H9 (cell line): ENCODE measurements around the gene PTPRK. TPM values are rescaled to one million over a fixed set of nuclear protein-coding genes. Genes with fewer than 3 reads are reported as not detected.

ENCODE experiments used
- DNase-seq: peaks from one replicate; pipeline ENCODE4 v3.0.0-alpha.2; 2017
- H2AFZ ChIP-seq: one replicate; pipeline ENCODE4 v1.6.1; 2013; ENCODE audit warnings: mild to moderate bottlenecking, low read length, control low read depth, moderate library complexity
- H2AK5ac ChIP-seq: 2 replicates; pipeline ENCODE4 v1.6.1; 2013; ENCODE audit warnings: low read length, control low read depth, mixed read lengths; ENCODE audit not compliant: insufficient read length
- H2BK120ac ChIP-seq: one replicate; pipeline ENCODE4 v1.6.1; 2013; ENCODE audit warnings: low read depth, mild to moderate bottlenecking, low read length, control low read depth, inconsistent platforms; ENCODE audit not compliant: poor library complexity, severe bottlenecking
- H2BK12ac ChIP-seq: 2 replicates; pipeline ENCODE4 v1.6.1; 2013; ENCODE audit warnings: low read length, control low read depth, mixed read lengths, low read depth; ENCODE audit not compliant: insufficient read length
- H2BK15ac ChIP-seq: 2 replicates; pipeline ENCODE4 v1.6.1; 2013; ENCODE audit warnings: low read depth, low read length, control low read depth
- H2BK20ac ChIP-seq: one replicate; pipeline ENCODE4 v1.6.1; 2013; ENCODE audit warnings: low read depth, mild to moderate bottlenecking, low read length, control low read depth, inconsistent platforms; ENCODE audit not compliant: poor library complexity, severe bottlenecking
- H2BK5ac ChIP-seq: 2 replicates; pipeline ENCODE4 v1.6.1; 2013; ENCODE audit warnings: low read length, control low read depth, mixed read lengths; ENCODE audit not compliant: insufficient read length
- H3K14ac ChIP-seq: 2 replicates; pipeline ENCODE4 v1.6.1; 2013; ENCODE audit warnings: low read length, control low read depth; ENCODE audit not compliant: insufficient read depth
- H3K18ac ChIP-seq: 2 replicates; pipeline ENCODE4 v1.6.1; 2013; ENCODE audit warnings: low read depth, mild to moderate bottlenecking, mixed read lengths, low read length, control low read depth; ENCODE audit not compliant: insufficient read length
- H3K23ac ChIP-seq: 2 replicates; pipeline ENCODE4 v1.6.1; 2013; ENCODE audit warnings: low read length, control low read depth, mixed read lengths, low read depth; ENCODE audit not compliant: insufficient read length
- H3K23me2 ChIP-seq: 2 replicates; pipeline ENCODE4 v1.6.1; 2013; ENCODE audit warnings: low read depth, mild to moderate bottlenecking, mixed read lengths, low read length, control low read depth; ENCODE audit not compliant: insufficient read length, poor library complexity, severe bottlenecking
- H3K27ac ChIP-seq: 2 replicates; pipeline ENCODE4 v1.5.1; 2013; ENCODE audit warnings: low read length, control low read depth, mixed read lengths, low read depth; ENCODE audit not compliant: insufficient read length
- H3K27me3 ChIP-seq: 2 replicates; pipeline ENCODE4 v1.6.1; 2013; ENCODE audit warnings: low read length, control low read depth, inconsistent platforms; ENCODE audit not compliant: insufficient read depth
- H3K4ac ChIP-seq: 2 replicates; pipeline ENCODE4 v1.6.1; 2013; ENCODE audit warnings: low read depth, mild to moderate bottlenecking, control low read depth, inconsistent platforms, low read length, moderate library complexity
- H3K4me1 ChIP-seq: 2 replicates; pipeline ENCODE4 v1.6.1; 2013; ENCODE audit warnings: low read length, control low read depth, inconsistent platforms; ENCODE audit not compliant: insufficient read depth
- H3K4me2 ChIP-seq: 2 replicates; pipeline ENCODE4 v1.6.1; 2013; ENCODE audit warnings: low read length, control low read depth, mixed read lengths; ENCODE audit not compliant: insufficient read length, insufficient read depth
- H3K56ac ChIP-seq: 2 replicates; pipeline ENCODE4 v1.6.1; 2013; ENCODE audit warnings: low read depth, mild to moderate bottlenecking, mixed read lengths, low read length, control low read depth; ENCODE audit not compliant: insufficient read length
- H3K79me1 ChIP-seq: 2 replicates; pipeline ENCODE4 v1.6.1; 2013; ENCODE audit warnings: low read depth, mild to moderate bottlenecking, moderate library complexity, low read length, control low read depth, inconsistent platforms; ENCODE audit not compliant: insufficient read depth, poor library complexity, severe bottlenecking
- H3K79me2 ChIP-seq: 2 replicates; pipeline ENCODE4 v1.6.1; 2013; ENCODE audit warnings: low read length, control low read depth, inconsistent platforms; ENCODE audit not compliant: insufficient read depth
- H3K9ac ChIP-seq: 2 replicates; pipeline ENCODE4 v1.6.1; 2013; ENCODE audit warnings: low read length, control low read depth, mixed read lengths; ENCODE audit not compliant: insufficient read length; ENCODE audit errors: extremely low read depth
- H3K9me3 ChIP-seq: one replicate; pipeline ENCODE4 v1.6.1; 2013; ENCODE audit warnings: low read depth, low read length, inconsistent platforms; ENCODE audit not compliant: control insufficient read depth
- H3T11ph ChIP-seq: one replicate; pipeline ENCODE4 v1.6.1; 2013; ENCODE audit warnings: mild to moderate bottlenecking, low read length, control low read depth, inconsistent platforms
- H4K20me1 ChIP-seq: one replicate; pipeline ENCODE4 v1.6.1; 2013; ENCODE audit not compliant: control insufficient read depth, insufficient read length, insufficient read depth
- H4K5ac ChIP-seq: 2 replicates; pipeline ENCODE4 v1.6.1; 2013; ENCODE audit warnings: low read depth, mild to moderate bottlenecking, mixed read lengths, low read length, control low read depth; ENCODE audit not compliant: insufficient read length
- H4K8ac ChIP-seq: replicated peaks from 2 replicates; pipeline ENCODE4 v1.6.1; 2013; ENCODE audit warnings: low read length, control low read depth, mixed read lengths, low read depth; ENCODE audit not compliant: insufficient read length
- H4K91ac ChIP-seq: 2 replicates; pipeline ENCODE4 v1.6.1; 2013; ENCODE audit warnings: low read depth, mild to moderate bottlenecking, moderate library complexity, mixed read lengths, low read length, control low read depth; ENCODE audit not compliant: insufficient read length
- H3K27ac Mint-ChIP-seq, 3 experiments: 2 replicates in 2 of 3; 3 replicates in 1 of 3; pipeline ENCODE4 v1.8.0; 2020 to 2021; ENCODE audit warnings: mixed read lengths in 3 of 3, mild to moderate bottlenecking in 1 of 3, moderate library complexity in 1 of 3
- H3K27me3 Mint-ChIP-seq: 2 replicates; pipeline ENCODE4 v1.8.0; 2021; ENCODE audit warnings: low read depth, mild to moderate bottlenecking, moderate library complexity, mixed read lengths
- H3K36me3 Mint-ChIP-seq, 3 experiments: 2 replicates in 2 of 3; 3 replicates in 1 of 3; pipeline ENCODE4 v1.8.0; 2020 to 2021; ENCODE audit warnings: low read depth in 3 of 3, mixed read lengths in 3 of 3; ENCODE audit not compliant: insufficient read depth in 1 of 3
- H3K4me1 Mint-ChIP-seq, 2 experiments: 2 replicates each; pipeline ENCODE4 v1.8.0; 2020; ENCODE audit warnings: mixed read lengths in 2 of 2
- H3K4me3 Mint-ChIP-seq, 2 experiments: 2 replicates in 1 of 2; 3 replicates in 1 of 2; pipeline ENCODE4 v1.8.0; 2020 to 2021; ENCODE audit warnings: mild to moderate bottlenecking in 2 of 2, mixed read lengths in 2 of 2, moderate library complexity in 1 of 2
- H3K9me3 Mint-ChIP-seq, 2 experiments: 2 replicates in 1 of 2; 3 replicates in 1 of 2; pipeline ENCODE4 v1.8.0; 2020; ENCODE audit warnings: mild to moderate bottlenecking in 2 of 2, mixed read lengths in 2 of 2, moderate library complexity in 1 of 2
- CTCF ChIP-seq: fragments of 200-600 bp; sonication (generic); conservative IDR thresholded peaks from 3 replicates; pipeline ENCODE4 v1.8.0; 2021; ENCODE audit warnings: antibody characterized with exemption, mild to moderate bottlenecking
- WGBS: extraction: QIAGEN DNeasy Blood & Tissue Kit; methylation state at CpG from one replicate; pipeline ENCODE4 v1.1.7; 2013; ENCODE audit warnings: missing lambda C conversion rate, low lambda C conversion rate, mixed read lengths; ENCODE audit not compliant: insufficient read length; ENCODE audit errors: extremely low coverage; 5-methylcytosine and 5-hydroxymethylcytosine counted together
- total RNA-seq: library from RNA; stranded (reverse); gene quantifications from 2 replicates; pipeline ENCODE4 v1.2.1, GENCODE V29; 2021

PTPRK gene
- total RNA-seq, 1 experiment from 2014 or later: 47.9 TPM

DNA sequence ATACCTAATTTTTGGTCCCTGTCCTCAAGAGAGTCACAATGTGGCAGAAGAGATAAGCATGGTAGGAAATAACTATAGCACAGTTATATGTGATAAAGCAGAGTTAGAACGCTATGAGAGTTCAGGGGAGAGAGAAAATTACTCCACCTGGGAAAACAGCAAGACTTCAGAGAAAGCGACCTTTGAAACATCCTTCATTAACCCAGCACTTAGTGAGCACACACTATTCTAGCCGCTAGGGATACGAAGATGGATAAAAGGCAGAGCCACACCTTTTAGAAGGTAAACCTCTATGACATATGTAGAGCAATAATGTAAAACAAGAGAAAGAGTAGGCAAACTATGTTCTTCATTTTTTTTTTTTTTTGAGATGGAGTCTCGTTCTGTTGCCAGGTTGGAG lies 264.3 kb downstream of the PTPRK start:
- Histone ChIP-seq H4K20me1 (no peaks in the 10 kb centered on the region), H3K4ac (no peak overlapping the region), H3K27ac (no peak overlapping the region), H2AK5ac (no peak overlapping the region), H4K91ac (no peak overlapping the region), H2BK120ac (no peak overlapping the region), H3K9ac (no peak overlapping the region), H2BK15ac (no peak overlapping the region), H3K27me3 (no peaks in the 10 kb centered on the region), H4K5ac (no peak overlapping the region), H2BK5ac (no peak overlapping the region), H2BK12ac (no peak overlapping the region), H3K14ac (no peak overlapping the region), H3K4me2 (no peak overlapping the region), H3K9me3 (no peaks in the 10 kb centered on the region), H3K79me2 (no peaks in the 10 kb centered on the region), H3K18ac (no peak overlapping the region), H3K79me1 (no peaks in the 10 kb centered on the region), H3K56ac (no peak overlapping the region), H2AFZ (no peak overlapping the region), H3K4me1 (no peaks in the 10 kb centered on the region), H2BK20ac (no peak overlapping the region), H3K23ac (no peak overlapping the region), H4K8ac (no peak overlapping the region), H3K23me2 (no peaks in the 10 kb centered on the region), H3T11ph (no peak overlapping the region)
- Mint-ChIP-seq H3K4me1 (peaks cover 3 to 10% of the 10 kb centered on the region in 2 experiments; a peak in 3 of 4 replicates), H3K36me3 (no peaks in the 10 kb centered on the region), H3K27me3 (no peaks in the 10 kb centered on the region), H3K4me3 (no peak overlapping the region), H3K27ac (no peak overlapping the region), H3K9me3 (no peaks in the 10 kb centered on the region)
- no peak for TF ChIP-seq CTCF
- no peak for DNase-seq
- WGBS: no CpG with 5 or more reads among the region's 5 CpGs
